ENCODE measurements around the gene C5orf22. TPM values are rescaled to one million over a fixed set of nuclear protein-coding genes. Genes with fewer than 3 reads are reported as not detected.

Gene C5orf22
- total and polyA plus RNA-seq, 2 of the 13 experiments (the other 11 are each of a cell fraction or from before 2014, with no cell fraction given): 14.0 to 21.5 TPM

GRCh38 chr5:31531888-31532547 is at the start of gene C5orf22, which contains the start of gene DROSHA (continued):
- TF ChIP-seq ATAD3A (CRISPR knock-in tag; IDR thresholded peaks at IDR 0.05) (no peak), KDM4B (CRISPR knock-in tag; IDR thresholded peaks at IDR 0.05) (no peak), ATM (IDR thresholded peaks at IDR 0.05; ENCODE audit: borderline replicate concordance) (no peak), HBP1 (CRISPR knock-in tag; IDR thresholded peaks at IDR 0.05; ENCODE audit: low read depth) (0 out of 2 replicates have a peak, but pooled peaks have one; percentile 9), ZNF335 (CRISPR knock-in tag; IDR thresholded peaks at IDR 0.05) (0 out of 2 replicates have a peak, but pooled peaks have one; percentile 38), NPAS2 (CRISPR knock-in tag; IDR thresholded peaks at IDR 0.05; ENCODE audit: borderline replicate concordance) (no peak), SPEN (CRISPR knock-in tag; IDR thresholded peaks at IDR 0.05; ENCODE audit: low read depth) (peak; percentile 76), ZNF510 (CRISPR knock-in tag; IDR thresholded peaks at IDR 0.05; ENCODE audit: low read depth) (0 out of 2 replicates have a peak, but pooled peaks have one; percentile 74), ZBTB20 (CRISPR knock-in tag; IDR thresholded peaks at IDR 0.05; ENCODE audit: borderline replicate concordance, low read depth) (no peak), ZKSCAN8 (CRISPR knock-in tag; IDR thresholded peaks at IDR 0.05; ENCODE audit: borderline replicate concordance) (peak; percentile 12; the same call in 1 of the 2 replicates), BRCA1 (CRISPR knock-in tag; IDR thresholded peaks at IDR 0.05) (no peak), NR2F1 (CRISPR knock-in tag; IDR thresholded peaks at IDR 0.05) (no peak), ZNF329 (CRISPR knock-in tag; IDR thresholded peaks at IDR 0.05; ENCODE audit: low read depth) (no peak; the same call in 1 of the 2 replicates), HOXA5 (CRISPR knock-in tag; IDR thresholded peaks at IDR 0.05) (peak; percentile 49; the same call in 1 of the 2 replicates), SRSF1 (optimal IDR thresholded peaks at IDR 0.05; ENCODE audit: low read depth, low read length) (no peak), KDM1A (CRISPR knock-in tag; IDR thresholded peaks at IDR 0.05) (no peak), REL (CRISPR knock-in tag; conservative IDR thresholded peaks at IDR 0.05) (no peak), DNMT1 (CRISPR knock-in tag; IDR thresholded peaks at IDR 0.05) (no peak), IRX3 (CRISPR knock-in tag; IDR thresholded peaks at IDR 0.05; ENCODE audit: borderline replicate concordance, low read depth) (no peak), SETDB1 (CRISPR knock-in tag; IDR thresholded peaks at IDR 0.05; ENCODE audit: borderline replicate concordance) (no peak), ZFP36L1 (CRISPR knock-in tag; IDR thresholded peaks at IDR 0.05) (no peak), ZNF747 (CRISPR knock-in tag; IDR thresholded peaks at IDR 0.05; ENCODE audit: borderline replicate concordance) (no peak), ZNF274 (CRISPR knock-in tag; IDR thresholded peaks at IDR 0.05) (no peak), ZSCAN25 (CRISPR knock-in tag; IDR thresholded peaks at IDR 0.05) (no peak), KLF6 (CRISPR knock-in tag; IDR thresholded peaks at IDR 0.05) (no peak), PHF8 (CRISPR knock-in tag; IDR thresholded peaks at IDR 0.05) (peak; percentile 85), ZFP36L2 (CRISPR knock-in tag; IDR thresholded peaks at IDR 0.05) (no peak), HES4 (CRISPR knock-in tag; IDR thresholded peaks at IDR 0.05; ENCODE audit: borderline replicate concordance) (no peak), ZBTB2 (CRISPR knock-in tag; IDR thresholded peaks at IDR 0.05; ENCODE audit: low read depth) (peak; percentile 47; the same call in 1 of the 2 replicates)
